ENCODE results near the gene TRMT11. TPM values are rescaled to one million over a fixed set of nuclear protein-coding genes. Genes with fewer than 3 reads are reported as not detected.

The TRMT11 gene
- total and polyA plus RNA-seq, 2 of the 8 experiments (the other 6 are each of a cell fraction or from before 2014, with no cell fraction given): 19.7 to 32.4 TPM

- no peak overlapping the region for H3K23ac ChIP-seq (ENCODE audit: insufficient read length)
- H4K20me1 ChIP-seq (replicated peaks in 1 of 2; ENCODE audit: control insufficient read depth in 1 of 2, insufficient read depth in 2 of 2, low read length in 2 of 2): no peaks in the 10 kb centered on the region
- H4K91ac ChIP-seq (replicated peaks; ENCODE audit: insufficient read length, low read length): no peak overlapping the region
- no peaks in the 10 kb centered on the region for H3K9me3 ChIP-seq (ENCODE audit: insufficient read depth in 2 of 2, low read depth in 1 of 2, low read length in 1 of 2)
- no peak overlapping the region for H3K4ac ChIP-seq (replicated peaks; ENCODE audit: insufficient read length, low read depth, low read length)
- H3K27ac ChIP-seq (ENCODE audit: low read depth, low read length): no peak overlapping the region
- FAIRE-seq: no peak
- H3K14ac ChIP-seq (ENCODE audit: insufficient read length): no peak overlapping the region
- H3K27me3 ChIP-seq (replicated peaks in 1 of 4; ENCODE audit: control insufficient read depth in 3 of 4, extremely low read depth in 1 of 4, insufficient read depth in 3 of 4, low read length in 3 of 4): no peaks in the 10 kb centered on the region
- no peaks in the 10 kb centered on the region for H3K23me2 ChIP-seq (ENCODE audit: low read depth, low read length)
- H4K8ac ChIP-seq (ENCODE audit: extremely low read depth, insufficient read depth, low read length): no peak overlapping the region
- H2AFZ ChIP-seq (ENCODE audit: low read length): no peak overlapping the region
- H2BK5ac ChIP-seq (ENCODE audit: low read depth, low read length): no peak overlapping the region
- H2BK15ac ChIP-seq (ENCODE audit: low read length): no peak overlapping the region
- H3K4me2 ChIP-seq (ENCODE audit: insufficient read depth in 1 of 2, low read depth in 2 of 2, low read length in 2 of 2): no peak overlapping the region
- 89% methylated on average over 5 of the region's 5 CpGs; no CpG with 5 or more reads in 1 of the 2 experiments for WGBS, 2 experiments (ENCODE audit: extremely low coverage in 1 of 2, insufficient coverage in 1 of 2, insufficient read length in 1 of 2, insufficient replicate concordance in 2 of 2, low coverage in 1 of 2, low lambda C conversion rate in 2 of 2, missing lambda C conversion rate in 1 of 2)
- H3K36me3 ChIP-seq (ENCODE audit: control insufficient read depth in 2 of 4, insufficient read depth in 4 of 4, low read length in 3 of 4): peaks cover 0 to 3% (median 1%) of the 10 kb centered on the region in 4 experiments; a peak in 3 of 8 replicates
- ChIA-PET POLR2A (ENCODE audit: partially characterized antibody) (interaction anchor here (0.6 to 2.8 kb wide), 5 partner anchors 12 to 221 kb away, joined by 3 to 6 read pairs (median 3); no protein-coding TSS in a partner anchor), CTCF (ENCODE audit: partially characterized antibody) (interaction anchor here (0.8 to 1.1 kb wide), 2 partner anchors 8 to 9 kb away, joined by 3 to 4 read pairs; no protein-coding TSS in a partner anchor)
- H2AK5ac ChIP-seq (ENCODE audit: low read depth, low read length): no peak overlapping the region
- no peak overlapping the region for H3K4me3 ChIP-seq (ENCODE audit: extremely low read depth in 1 of 4, insufficient read depth in 2 of 4, low read depth in 3 of 4, low read length in 4 of 4)
- TF ChIP-seq SP1 (IDR thresholded peaks at IDR 0.05; ENCODE audit: low read depth, low read length): no peak
- TF ChIP-seq, protein P1, sequence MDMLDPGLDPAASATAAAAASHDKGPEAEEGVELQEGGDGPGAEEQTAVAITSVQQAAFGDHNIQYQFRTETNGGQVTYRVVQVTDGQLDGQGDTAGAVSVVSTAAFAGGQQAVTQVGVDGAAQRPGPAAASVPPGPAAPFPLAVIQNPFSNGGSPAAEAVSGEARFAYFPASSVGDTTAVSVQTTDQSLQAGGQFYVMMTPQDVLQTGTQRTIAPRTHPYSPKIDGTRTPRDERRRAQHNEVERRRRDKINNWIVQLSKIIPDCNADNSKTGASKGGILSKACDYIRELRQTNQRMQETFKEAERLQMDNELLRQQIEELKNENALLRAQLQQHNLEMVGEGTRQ (IDR thresholded peaks at IDR 0.05; ENCODE audit: low read length): peak; percentile 28; the same call in 1 of the 2 replicates
- H4K5ac ChIP-seq (ENCODE audit: insufficient read length, low read depth, low read length): no peak overlapping the region
- no peak overlapping the region for H2BK120ac ChIP-seq (replicated peaks; ENCODE audit: low read depth, low read length)
- H3K79me1 ChIP-seq (ENCODE audit: low read depth, low read length): no peaks in the 10 kb centered on the region; the same call in 1 of the 2 replicates
- no peaks in the 10 kb centered on the region for H3K79me2 ChIP-seq (ENCODE audit: control insufficient read depth in 1 of 2, insufficient read depth in 2 of 2, low read length in 2 of 2)
- H2BK12ac ChIP-seq (ENCODE audit: low read depth, low read length): no peak overlapping the region
- H3K9ac ChIP-seq (replicated peaks in 1 of 4; ENCODE audit: extremely low read depth in 1 of 4, low read depth in 3 of 4, low read length in 3 of 4): no peak overlapping the region
- H2BK20ac ChIP-seq (ENCODE audit: low read length): no peak overlapping the region
- no peak overlapping the region for H3K56ac ChIP-seq (replicated peaks; ENCODE audit: insufficient read length, low read depth, low read length)
- no peak for DNase-seq (ENCODE audit: low read depth in 1 of 2, low spot score in 2 of 2)
- peaks cover 0 to 6% (median 0%) of the 10 kb centered on the region in 4 experiments; a peak in 1 of 7 replicates for H3K4me1 ChIP-seq (replicated peaks in 1 of 4; ENCODE audit: control insufficient read depth in 3 of 4, insufficient read depth in 4 of 4, low read length in 3 of 4)
- no peak overlapping the region for H3K18ac ChIP-seq (ENCODE audit: extremely low read depth, low read length)
These were observed 70.1 kb downstream of the TRMT11 start for GRCh38 chr6:126056355-126057004.
